Measurements from ENCODE around the gene LYPD1.

- TF ChIP-seq POLR2A (IDR thresholded peaks at IDR 0.05; ENCODE audit: low read length) = no peak
- TF ChIP-seq GATA1 (IDR thresholded peaks at IDR 0.05; ENCODE audit: low read depth, low read length) = no peak
These were observed 27.6 kb downstream of the LYPD1 start for GRCh38 chr2:132642415-132642814.

Measured in erythroblast (primary cell).